A673 (cell line): ENCODE data around the gene SSR4. TPM values are rescaled to one million over a fixed set of nuclear protein-coding genes. Genes with fewer than 3 reads are reported as not detected.

Source experiments
- BruUV-seq: library from RNA; stranded (reverse); fragments of 400-500 nt; replicated peaks from 2 replicates; lab custom pipeline; 2021; lab: Mats Ljungman, UMichigan
- CTCF ChIA-PET: fragments of 300-600 bp; sonication (Branson Sonifier 250); formaldehyde crosslinking; loops from one replicate; lab custom pipeline; 2022; ENCODE audit warnings: antibody characterized with exemption; lab: Charles Lee
- POLR2A ChIA-PET: fragments of 300-600 bp; sonication (Branson Sonifier 250); formaldehyde crosslinking; loops from one replicate; lab custom pipeline; 2022; ENCODE audit warnings: antibody characterized with exemption; ENCODE audit not compliant: low non-redundant PET; lab: Charles Lee
- DNase-seq: peaks from one replicate; pipeline ENCODE4 v3.0.0-alpha.2; 2015; ENCODE audit warnings: low spot score
- H3K27ac ChIP-seq: fragments of 200-600 bp; sonication (generic); 2 replicates; pipeline ENCODE4 v1.5.1; 2016; ENCODE audit warnings: mixed run types, low read depth, mild to moderate bottlenecking, mixed read lengths, antibody characterized with exemption, low read length; ENCODE audit not compliant: poor library complexity, severe bottlenecking
- H3K27me3 ChIP-seq: fragments of 200-600 bp; sonication (generic); replicated peaks from 2 replicates; pipeline ENCODE4 v1.6.1; 2017; ENCODE audit warnings: mixed run types, low read depth, mild to moderate bottlenecking, mixed read lengths, antibody characterized with exemption, low read length; ENCODE audit not compliant: insufficient read depth, poor library complexity
- H3K36me3 ChIP-seq: fragments of 200-600 bp; sonication (generic); 2 replicates; pipeline ENCODE4 v1.6.1; 2016; ENCODE audit warnings: mixed run types, mild to moderate bottlenecking, mixed read lengths, antibody characterized with exemption, low read length; ENCODE audit not compliant: insufficient read depth, poor library complexity, severe bottlenecking
- H3K4me1 ChIP-seq: fragments of 200-600 bp; sonication (generic); 2 replicates; pipeline ENCODE4 v1.6.1; 2017; ENCODE audit warnings: mixed run types, mild to moderate bottlenecking, mixed read lengths, antibody characterized with exemption, low read length; ENCODE audit not compliant: insufficient read depth, poor library complexity, severe bottlenecking
- H3K4me3 ChIP-seq: fragments of 200-600 bp; sonication (generic); 2 replicates; pipeline ENCODE4 v1.5.1; 2016; ENCODE audit warnings: low read depth, mixed run types, mild to moderate bottlenecking, mixed read lengths, low read length; ENCODE audit not compliant: poor library complexity, severe bottlenecking
- H3K9me3 ChIP-seq: fragments of 200-600 bp; sonication (generic); 2 replicates; pipeline ENCODE4 v1.6.1; 2016; ENCODE audit warnings: mixed run types, low read depth, mild to moderate bottlenecking, mixed read lengths, antibody characterized with exemption, low read length; ENCODE audit not compliant: poor library complexity, severe bottlenecking
- CTCF ChIP-seq: fragments of 300-800, 200-600 bp; sonication (generic); conservative IDR thresholded peaks from 2 replicates; pipeline ENCODE4 v1.5.1; 2017; ENCODE audit warnings: low read depth, mild to moderate bottlenecking, antibody characterized with exemption, low read length, moderate library complexity, mixed read lengths
- EZH2 ChIP-seq: fragments of 200-600 bp; sonication (generic); IDR thresholded peaks from 2 replicates; pipeline ENCODE4 v1.6.1; 2017; ENCODE audit warnings: borderline replicate concordance, low read depth, mild to moderate bottlenecking, mixed read lengths, antibody characterized with exemption, low read length; ENCODE audit not compliant: poor library complexity, severe bottlenecking
- intact Hi-C: fragments of 100-400 bp; cut with micrococcal nuclease; formaldehyde crosslinking; loops from one replicate; pipeline ENCODE4 v1.10.0; 2022; ENCODE audit not compliant: unreplicated experiment
- total RNA-seq: library from RNA; stranded (reverse); gene quantifications from 2 replicates; pipeline ENCODE4 v1.2.3, GENCODE V29; 2021

Gene SSR4
- total RNA-seq, 1 experiment from 2014 or later = 214 TPM

GRCh38 chrX:153782871-153783270, 11.6 kb upstream of the SSR4 start:
- ChIA-PET CTCF (no interaction called here), POLR2A (no interaction called here)
- no peaks in the 10 kb centered on the region for H3K4me1 ChIP-seq

GRCh38 chrX:153783378-153784013, 11.0 kb upstream of the SSR4 start:
- H3K4me3 ChIP-seq = no peak overlapping the region
- no TSS peak for BruUV-seq
- ChIA-PET POLR2A (no interaction called here), CTCF (no interaction called here)
- no peak for TF ChIP-seq CTCF
- TF ChIP-seq EZH2 = no peak
- intact Hi-C loops = no loop called here
- no peaks in the 10 kb centered on the region for H3K9me3 ChIP-seq
- H3K27me3 ChIP-seq = no peaks in the 10 kb centered on the region
- no peaks in the 10 kb centered on the region for H3K4me1 ChIP-seq
- H3K27ac ChIP-seq = no peak overlapping the region
- H3K36me3 ChIP-seq = no peaks in the 10 kb centered on the region
- DNase-seq = no peak

More at GRCh38 chrX:153782871-153783270, 11.6 kb upstream of the SSR4 start:
- TF ChIP-seq EZH2 (no peak), CTCF (no peak)
- BruUV-seq = no TSS peak
- Histone ChIP-seq H3K27me3 (no peaks in the 10 kb centered on the region), H3K27ac (no peak overlapping the region), H3K4me3 (no peak overlapping the region), H3K36me3 (no peaks in the 10 kb centered on the region), H3K9me3 (no peaks in the 10 kb centered on the region)
- no peak for DNase-seq
- intact Hi-C loops = no loop called here

- TF ChIP-seq CTCF (no peak), EZH2 (no peak)
- ChIA-PET CTCF (no interaction called here), POLR2A (no interaction called here)
- Histone ChIP-seq H3K4me3 (no peak overlapping the region), H3K27ac (no peak overlapping the region), H3K9me3 (no peaks in the 10 kb centered on the region), H3K4me1 (no peaks in the 10 kb centered on the region), H3K36me3 (no peaks in the 10 kb centered on the region), H3K27me3 (no peaks in the 10 kb centered on the region)
- intact Hi-C loops = no loop called here
- BruUV-seq = no TSS peak
- DNase-seq = no peak
Measured at GRCh38 chrX:153784325-153784967, 10.0 kb upstream of the SSR4 start.
